Hepatocyte (in vitro differentiated cells): ENCODE measurements around the gene ARIH2.
A peak's percentile ranks its signal among the peaks of the same experiment; 100 is the strongest.

ENCODE experiments used
- CTCF ChIP-seq: fragments of 200-600 bp; sonication (generic); IDR thresholded peaks from 2 replicates; pipeline ENCODE4 v1.5.1; 2016; ENCODE audit warnings: antibody characterized with exemption, mild to moderate bottlenecking; ENCODE audit not compliant: poor library complexity
- EZH2 ChIP-seq: fragments of 200-600 bp; sonication (generic); IDR thresholded peaks from 2 replicates; pipeline ENCODE4 v1.6.1; 2016; ENCODE audit warnings: antibody characterized with exemption, mild to moderate bottlenecking, borderline replicate concordance
- EZH2phosphoT487 ChIP-seq: fragments of 200-600 bp; sonication (generic); IDR thresholded peaks from one replicate; pipeline ENCODE4 v1.6.1; 2018; ENCODE audit warnings: antibody characterized with exemption, mild to moderate bottlenecking, low read depth, moderate library complexity; ENCODE audit not compliant: unreplicated experiment, severe bottlenecking

- peak; percentile 53 for TF ChIP-seq CTCF
- no peak for TF ChIP-seq EZH2
- no peak for TF ChIP-seq EZH2phosphoT487
Measured at GRCh38 chr3:49007068-49007770, 88.6 kb downstream of the ARIH2 start, which contains the start of gene WDR6.
